Gastroesophageal sphincter (tissue), 4 donors: ENCODE data around the gene ASB18. TPM values are rescaled to one million over a fixed set of nuclear protein-coding genes. Genes with fewer than 3 reads are reported as not detected.

Experiments used
- ATAC-seq: fragments of 150-250 bp; one replicate; pipeline ENCODE4 v1.9.1; 2016; ENCODE audit warnings: mild to moderate bottlenecking, moderate library complexity
- H3K27ac ChIP-seq, 4 donors: fragments of 200-600 bp; sonication (generic) in 3 of 4; 1 replicate in 3 of 4; 2 replicates in 1 of 4; pipeline ENCODE4 v1.5.1; 2016 to 2019
- H3K27me3 ChIP-seq: fragments of 200-600 bp; sonication (generic); one replicate; pipeline ENCODE4 v1.5.1; 2019
- H3K36me3 ChIP-seq, 2 donors: fragments of 200-600 bp; sonication (generic); one replicate each; pipeline ENCODE4 v1.5.1; 2019; ENCODE audit warnings: control low read depth in 1 of 2
- H3K4me1 ChIP-seq, 3 donors: fragments of 200-600 bp; sonication (generic); 1 replicate in 2 of 3; 2 replicates in 1 of 3; pipeline ENCODE4 v1.5.1; 2016 to 2019; ENCODE audit warnings: control low read depth in 2 of 3
- H3K4me3 ChIP-seq, 2 donors: fragments of 200-600 bp; sonication (generic); one replicate each; pipeline ENCODE4 v1.5.1; 2019; ENCODE audit warnings: mild to moderate bottlenecking in 1 of 2, moderate library complexity in 1 of 2
- H3K9me3 ChIP-seq, 3 donors: fragments of 200-600 bp; sonication (generic); one replicate each; pipeline ENCODE4 v1.5.1; 2017 to 2019; ENCODE audit warnings: control low read depth in 2 of 3
- CTCF ChIP-seq, 4 experiments: fragments of 200-600 bp in 2 of 4; fragments of 450-650 bp in 2 of 4; sonication (generic) in 1 of 4; IDR thresholded peaks; one replicate each; pipeline ENCODE4 v1.5.1; 2017 to 2019; ENCODE audit warnings: antibody characterized with exemption in 4 of 4, mild to moderate bottlenecking in 2 of 4, moderate library complexity in 2 of 4
- EP300 ChIP-seq: sonication (generic); formaldehyde crosslinking; IDR thresholded peaks from one replicate; pipeline ENCODE4 v1.6.1; 2017; ENCODE audit warnings: antibody characterized with exemption, mild to moderate bottlenecking
- POLR2A ChIP-seq, 2 donors: fragments of 450-650 bp; IDR thresholded peaks; one replicate each; pipeline ENCODE4 v1.6.1; 2017; ENCODE audit warnings: antibody characterized with exemption in 2 of 2, mild to moderate bottlenecking in 2 of 2, moderate library complexity in 1 of 2
- POLR2AphosphoS5 ChIP-seq: sonication (generic); formaldehyde crosslinking; IDR thresholded peaks from one replicate; pipeline ENCODE4 v1.6.1; 2017; ENCODE audit warnings: antibody characterized with exemption
- WGBS, 2 donors: methylation state at CpG; one replicate each; pipeline ENCODE4 v1.1.5; 2018; ENCODE audit warnings: low coverage in 1 of 2; 5-methylcytosine and 5-hydroxymethylcytosine counted together
- total RNA-seq, 4 donors: library from RNA; depleted of rRNA; stranded (reverse); fragments of >200 nt; gene quantifications; one replicate each; pipeline ENCODE4 v1.1.0, GENCODE V29; 2016

Gene ASB18
- total RNA-seq, 4 donors from 2014 or later, result not detected

- TF ChIP-seq POLR2A (IDR thresholded peaks at IDR 0.05) (no peak), CTCF (IDR thresholded peaks at IDR 0.05) (no peak), POLR2AphosphoS5 (no peak), EP300 (no peak)
- Histone ChIP-seq H3K4me3 (no peak overlapping the region), H3K4me1 (no peaks in the 10 kb centered on the region), H3K9me3 (no peaks in the 10 kb centered on the region), H3K27me3 (peaks cover 74% of the 10 kb centered on the region), H3K27ac (no peak overlapping the region), H3K36me3 (no peaks in the 10 kb centered on the region)
- ATAC-seq, result no peak
- 70 to 100% methylated on average over 1 to 2 of the region's 6 CpGs for WGBS, 2 donors
Observed at GRCh38 chr2:236215196-236215595, 49.0 kb downstream of the ASB18 start.

- WGBS, 2 donors, result 5% methylated on average over 4 of the region's 92 CpGs; no CpG with 5 or more reads in 1 of the 2 donors
- TF ChIP-seq CTCF (IDR thresholded peaks at IDR 0.05) (no peak), POLR2A (IDR thresholded peaks at IDR 0.05) (no peak), EP300 (no peak), POLR2AphosphoS5 (no peak)
- no peak overlapping the region for H3K4me3 ChIP-seq
- peaks cover 81% of the 10 kb centered on the region for H3K27me3 ChIP-seq
- H3K4me1 ChIP-seq, result no peaks in the 10 kb centered on the region
- no peaks in the 10 kb centered on the region for H3K36me3 ChIP-seq
- no peak overlapping the region for H3K27ac ChIP-seq
- ATAC-seq, result no peak
- no peaks in the 10 kb centered on the region for H3K9me3 ChIP-seq
Observed at GRCh38 chr2:236214376-236214995, 49.7 kb downstream of the ASB18 start.

- H3K27ac ChIP-seq, result no peak overlapping the region
- H3K9me3 ChIP-seq, result peaks cover 0 to 9% (median 0%) of the 10 kb centered on the region in 3 donors
- H3K4me3 ChIP-seq, result no peak overlapping the region
- H3K27me3 ChIP-seq, result peaks cover 83% of the 10 kb centered on the region
- TF ChIP-seq POLR2AphosphoS5 (no peak), EP300 (no peak), CTCF (IDR thresholded peaks at IDR 0.05) (no peak), POLR2A (IDR thresholded peaks at IDR 0.05) (no peak)
- no peak for ATAC-seq
- no peaks in the 10 kb centered on the region for H3K4me1 ChIP-seq
- H3K36me3 ChIP-seq, result no peaks in the 10 kb centered on the region
- WGBS, 2 donors, result 82 to 90% methylated on average over 13 to 14 of the region's 25 CpGs
Observed at GRCh38 chr2:236211296-236211695, 52.9 kb downstream of the ASB18 start.

DNA sequence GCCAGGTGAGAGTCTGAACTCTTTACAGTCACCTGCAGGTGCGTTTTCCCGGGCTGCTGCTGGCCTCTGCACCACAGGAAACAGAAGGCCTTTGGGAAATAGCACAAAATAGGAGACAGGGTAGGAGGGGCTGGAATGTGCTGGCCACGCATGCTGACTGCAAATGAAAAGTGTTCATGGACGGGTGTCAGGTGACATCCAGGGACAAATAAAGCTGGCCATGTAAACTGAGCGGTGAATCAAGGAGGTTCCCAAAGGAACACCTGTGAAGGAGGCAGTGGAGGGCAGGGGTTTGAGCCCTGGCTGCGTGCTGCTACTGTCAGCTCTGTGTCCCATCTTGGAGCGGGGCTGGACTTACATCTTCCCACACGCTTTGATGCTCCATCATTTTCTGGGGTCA is 53.7 kb downstream of the ASB18 start:
- Histone ChIP-seq H3K4me3 (no peak overlapping the region), H3K9me3 (peaks cover 0 to 16% (median 0%) of the 10 kb centered on the region in 3 donors), H3K36me3 (no peaks in the 10 kb centered on the region), H3K27me3 (peaks cover 82% of the 10 kb centered on the region), H3K27ac (no peak overlapping the region), H3K4me1 (no peaks in the 10 kb centered on the region)
- 77 to 83% methylated on average over 5 to 6 of the region's 8 CpGs for WGBS, 2 donors
- TF ChIP-seq POLR2A (IDR thresholded peaks at IDR 0.05) (no peak), EP300 (no peak), CTCF (IDR thresholded peaks at IDR 0.05) (no peak)
- ATAC-seq, result no peak

GRCh38 chr2:236209996-236210395 is 54.2 kb downstream of the ASB18 start:
- ATAC-seq, result no peak
- TF ChIP-seq EP300, result no peak
- peaks cover 0 to 22% (median 0%) of the 10 kb centered on the region in 3 donors for H3K9me3 ChIP-seq
- peaks cover 82% of the 10 kb centered on the region for H3K27me3 ChIP-seq
- H3K4me1 ChIP-seq, result no peaks in the 10 kb centered on the region
- H3K36me3 ChIP-seq, result no peaks in the 10 kb centered on the region
- no peak overlapping the region for H3K4me3 ChIP-seq
- 57 to 86% methylated on average over 1 of the region's 5 CpGs for WGBS, 2 donors
- H3K27ac ChIP-seq, result no peak overlapping the region
